ENCODE results near the gene ANKFN1. TPM values are rescaled to one million over a fixed set of nuclear protein-coding genes. Genes with fewer than 3 reads are reported as not detected.

The ANKFN1 gene
- total RNA-seq, 1 experiment from 2014 or later: not detected

GRCh38 chr17:56274491-56274890, 121.2 kb downstream of the ANKFN1 start:
- Histone ChIP-seq H3K27me3 (ENCODE audit: insufficient read depth, low read length) (no peaks in the 10 kb centered on the region), H2BK120ac (ENCODE audit: low read depth, low read length, poor library complexity, severe bottlenecking) (no peak overlapping the region), H4K91ac (ENCODE audit: insufficient read length, low read depth, low read length) (no peak overlapping the region), H3K4me1 (ENCODE audit: insufficient read depth, low read length) (peaks cover 3% of the 10 kb centered on the region; the same call in 1 of the 2 replicates), H3K23ac (ENCODE audit: insufficient read length, low read depth, low read length) (no peak overlapping the region), H3K23me2 (ENCODE audit: insufficient read length, low read depth, low read length, poor library complexity, severe bottlenecking) (no peaks in the 10 kb centered on the region), H3K9me3 (ENCODE audit: control insufficient read depth, low read depth, low read length) (no peaks in the 10 kb centered on the region), H3K9ac (ENCODE audit: extremely low read depth, insufficient read length, low read length) (no peak overlapping the region), H2BK12ac (ENCODE audit: insufficient read length, low read depth, low read length) (no peak overlapping the region), H2BK15ac (ENCODE audit: low read depth, low read length) (no peak overlapping the region), H4K5ac (ENCODE audit: insufficient read length, low read depth, low read length) (no peak overlapping the region), H2AK5ac (ENCODE audit: insufficient read length, low read length) (no peak overlapping the region), H2BK20ac (ENCODE audit: low read depth, low read length, poor library complexity, severe bottlenecking) (no peak overlapping the region), H3K79me1 (ENCODE audit: insufficient read depth, low read depth, low read length, poor library complexity, severe bottlenecking) (no peaks in the 10 kb centered on the region), H2BK5ac (ENCODE audit: insufficient read length, low read length) (no peak overlapping the region), H3K14ac (ENCODE audit: insufficient read depth, low read length) (no peak overlapping the region), H3K79me2 (ENCODE audit: insufficient read depth, low read length) (no peaks in the 10 kb centered on the region), H3K27ac (ENCODE audit: insufficient read length, low read depth, low read length) (no peak overlapping the region), H4K20me1 (ENCODE audit: control insufficient read depth, insufficient read depth, insufficient read length) (no peaks in the 10 kb centered on the region), H3K4me2 (ENCODE audit: insufficient read depth, insufficient read length, low read length) (no peak overlapping the region), H4K8ac (replicated peaks; ENCODE audit: insufficient read length, low read depth, low read length) (no peak overlapping the region), H3K4ac (ENCODE audit: low read depth, low read length) (no peak overlapping the region), H3K56ac (ENCODE audit: insufficient read length, low read depth, low read length) (no peak overlapping the region), H3T11ph (ENCODE audit: low read length) (no peak overlapping the region), H2AFZ (ENCODE audit: low read length) (no peak overlapping the region), H3K18ac (ENCODE audit: insufficient read length, low read depth, low read length) (no peak overlapping the region)
- TF ChIP-seq, protein P1, sequence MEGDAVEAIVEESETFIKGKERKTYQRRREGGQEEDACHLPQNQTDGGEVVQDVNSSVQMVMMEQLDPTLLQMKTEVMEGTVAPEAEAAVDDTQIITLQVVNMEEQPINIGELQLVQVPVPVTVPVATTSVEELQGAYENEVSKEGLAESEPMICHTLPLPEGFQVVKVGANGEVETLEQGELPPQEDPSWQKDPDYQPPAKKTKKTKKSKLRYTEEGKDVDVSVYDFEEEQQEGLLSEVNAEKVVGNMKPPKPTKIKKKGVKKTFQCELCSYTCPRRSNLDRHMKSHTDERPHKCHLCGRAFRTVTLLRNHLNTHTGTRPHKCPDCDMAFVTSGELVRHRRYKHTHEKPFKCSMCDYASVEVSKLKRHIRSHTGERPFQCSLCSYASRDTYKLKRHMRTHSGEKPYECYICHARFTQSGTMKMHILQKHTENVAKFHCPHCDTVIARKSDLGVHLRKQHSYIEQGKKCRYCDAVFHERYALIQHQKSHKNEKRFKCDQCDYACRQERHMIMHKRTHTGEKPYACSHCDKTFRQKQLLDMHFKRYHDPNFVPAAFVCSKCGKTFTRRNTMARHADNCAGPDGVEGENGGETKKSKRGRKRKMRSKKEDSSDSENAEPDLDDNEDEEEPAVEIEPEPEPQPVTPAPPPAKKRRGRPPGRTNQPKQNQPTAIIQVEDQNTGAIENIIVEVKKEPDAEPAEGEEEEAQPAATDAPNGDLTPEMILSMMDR (conservative IDR thresholded peaks at IDR 0.05): no peak
- H3K4me1 Mint-ChIP-seq: peaks cover 2% of the 10 kb centered on the region in 2 experiments
- whole genome bisulfite sequencing (ENCODE audit: extremely low coverage, insufficient read length, low lambda C conversion rate): no CpG with 5 or more reads among the region's 3 CpGs
- no peaks in the 10 kb centered on the region for H3K27me3 Mint-ChIP-seq (ENCODE audit: low read depth)
- DNase-seq: no peak
- H3K36me3 Mint-ChIP-seq (ENCODE audit: insufficient read depth in 1 of 3, low read depth in 3 of 3): no peaks in the 10 kb centered on the region
- H3K4me3 Mint-ChIP-seq: no peak overlapping the region
- no peak overlapping the region for H3K27ac Mint-ChIP-seq
- H3K9me3 Mint-ChIP-seq: no peaks in the 10 kb centered on the region
